Thyroid gland (tissue), 4 donors: ENCODE data around the gene MERTK.

Experiments
- POLR2A ChIP-seq, 2 donors: fragments of 450-650 bp; IDR thresholded peaks; one replicate each; pipeline ENCODE4 v1.6.1; 2017; ENCODE audit warnings: antibody characterized with exemption in 2 of 2, mild to moderate bottlenecking in 2 of 2, moderate library complexity in 1 of 2
- TF ChIP-seq, protein P1 (sequence below), 6 experiments: fragments of 200-600 bp in 3 of 6; fragments of 450-650 bp in 3 of 6; sonication (generic) in 3 of 6; IDR thresholded peaks; one replicate each; pipeline ENCODE4 v1.5.1; 2016 to 2019; ENCODE audit warnings: antibody characterized with exemption in 6 of 6, mild to moderate bottlenecking in 2 of 6, inconsistent platforms in 1 of 6, moderate library complexity in 1 of 6

DNA sequence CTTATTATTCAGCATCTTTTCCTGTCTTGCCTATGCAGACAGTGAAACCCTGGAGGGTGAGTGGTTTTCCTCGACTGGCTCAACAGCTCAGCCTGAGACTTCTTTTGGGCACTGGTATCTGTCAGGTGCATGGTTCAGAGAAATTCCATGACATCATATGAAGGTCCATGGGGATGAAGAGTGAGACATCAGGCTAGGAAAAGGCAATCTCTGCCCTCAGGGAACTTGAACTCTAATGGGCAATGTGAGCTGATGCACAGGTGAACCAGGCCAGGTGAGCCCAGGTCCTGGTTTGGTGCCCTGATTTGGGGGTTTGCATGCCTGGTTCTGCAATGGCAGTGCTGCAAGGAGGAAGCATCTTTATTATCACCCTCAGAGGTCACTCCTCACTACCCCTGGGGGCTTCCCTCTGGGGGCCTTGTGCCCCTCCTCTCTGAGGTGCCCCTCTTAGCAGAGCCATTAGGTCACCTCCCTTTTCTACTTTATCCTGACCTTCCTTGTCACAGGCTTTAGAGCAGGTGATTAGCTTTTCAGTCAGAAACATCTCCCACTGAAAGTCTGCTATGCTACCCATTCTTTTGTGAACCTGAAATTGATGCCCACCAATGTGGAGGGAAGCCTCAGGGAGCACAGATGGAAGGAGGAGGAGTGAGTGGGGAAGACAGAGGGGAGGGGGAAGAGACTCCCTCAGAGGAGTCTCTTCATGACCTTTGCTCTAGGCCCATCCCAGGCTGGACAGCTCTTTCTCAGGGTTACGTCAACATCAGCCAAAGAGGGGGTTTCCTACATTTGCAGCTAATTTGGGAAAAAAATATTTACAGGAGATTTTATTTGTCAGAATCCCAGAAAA, 47.3 kb downstream of the MERTK start:
- TF ChIP-seq, protein P1, sequence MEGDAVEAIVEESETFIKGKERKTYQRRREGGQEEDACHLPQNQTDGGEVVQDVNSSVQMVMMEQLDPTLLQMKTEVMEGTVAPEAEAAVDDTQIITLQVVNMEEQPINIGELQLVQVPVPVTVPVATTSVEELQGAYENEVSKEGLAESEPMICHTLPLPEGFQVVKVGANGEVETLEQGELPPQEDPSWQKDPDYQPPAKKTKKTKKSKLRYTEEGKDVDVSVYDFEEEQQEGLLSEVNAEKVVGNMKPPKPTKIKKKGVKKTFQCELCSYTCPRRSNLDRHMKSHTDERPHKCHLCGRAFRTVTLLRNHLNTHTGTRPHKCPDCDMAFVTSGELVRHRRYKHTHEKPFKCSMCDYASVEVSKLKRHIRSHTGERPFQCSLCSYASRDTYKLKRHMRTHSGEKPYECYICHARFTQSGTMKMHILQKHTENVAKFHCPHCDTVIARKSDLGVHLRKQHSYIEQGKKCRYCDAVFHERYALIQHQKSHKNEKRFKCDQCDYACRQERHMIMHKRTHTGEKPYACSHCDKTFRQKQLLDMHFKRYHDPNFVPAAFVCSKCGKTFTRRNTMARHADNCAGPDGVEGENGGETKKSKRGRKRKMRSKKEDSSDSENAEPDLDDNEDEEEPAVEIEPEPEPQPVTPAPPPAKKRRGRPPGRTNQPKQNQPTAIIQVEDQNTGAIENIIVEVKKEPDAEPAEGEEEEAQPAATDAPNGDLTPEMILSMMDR (IDR thresholded peaks at IDR 0.05) = no peak
- no peak for TF ChIP-seq POLR2A (IDR thresholded peaks at IDR 0.05)
